ENCODE results near the gene CAVIN4. TPM values are rescaled to one million over a fixed set of nuclear protein-coding genes. Genes with fewer than 3 reads are reported as not detected.

CAVIN4 gene
- total RNA-seq, 1 experiment from 2014 or later: 7.1 TPM

GRCh38 chr9:100534401-100534800 lies 43.5 kb upstream of the CAVIN4 start:
- TF ChIP-seq ZNF317 (CRISPR knock-in tag; IDR thresholded peaks at IDR 0.05; ENCODE audit: borderline replicate concordance, low read depth) (no peak), PREB (CRISPR knock-in tag; IDR thresholded peaks at IDR 0.05; ENCODE audit: borderline replicate concordance) (no peak), HMGA2 (CRISPR knock-in tag; IDR thresholded peaks at IDR 0.05) (no peak), NR3C1 (CRISPR knock-in tag; conservative IDR thresholded peaks at IDR 0.05; ENCODE audit: low read depth) (no peak), ZMAT4 (CRISPR knock-in tag; IDR thresholded peaks at IDR 0.05) (no peak), OVOL2 (CRISPR knock-in tag; IDR thresholded peaks at IDR 0.05; ENCODE audit: borderline replicate concordance) (no peak), ZBTB43 (CRISPR knock-in tag; IDR thresholded peaks at IDR 0.05) (no peak), E2F4 (CRISPR knock-in tag; IDR thresholded peaks at IDR 0.05; ENCODE audit: borderline replicate concordance, low read depth) (no peak), KAT7 (CRISPR knock-in tag; IDR thresholded peaks at IDR 0.05; ENCODE audit: borderline replicate concordance) (no peak), MYBL2 (CRISPR knock-in tag; IDR thresholded peaks at IDR 0.05) (no peak), FOXP1 (CRISPR knock-in tag; IDR thresholded peaks at IDR 0.05; ENCODE audit: borderline replicate concordance) (no peak), RORB (CRISPR knock-in tag; IDR thresholded peaks at IDR 0.05) (no peak), TEAD4 (CRISPR knock-in tag; IDR thresholded peaks at IDR 0.05) (no peak), ETV6 (CRISPR knock-in tag; IDR thresholded peaks at IDR 0.05) (no peak), ZNF512 (CRISPR knock-in tag; IDR thresholded peaks at IDR 0.05; ENCODE audit: borderline replicate concordance) (no peak), ZNF416 (CRISPR knock-in tag; IDR thresholded peaks at IDR 0.05) (no peak)
- TF ChIP-seq, protein P1, sequence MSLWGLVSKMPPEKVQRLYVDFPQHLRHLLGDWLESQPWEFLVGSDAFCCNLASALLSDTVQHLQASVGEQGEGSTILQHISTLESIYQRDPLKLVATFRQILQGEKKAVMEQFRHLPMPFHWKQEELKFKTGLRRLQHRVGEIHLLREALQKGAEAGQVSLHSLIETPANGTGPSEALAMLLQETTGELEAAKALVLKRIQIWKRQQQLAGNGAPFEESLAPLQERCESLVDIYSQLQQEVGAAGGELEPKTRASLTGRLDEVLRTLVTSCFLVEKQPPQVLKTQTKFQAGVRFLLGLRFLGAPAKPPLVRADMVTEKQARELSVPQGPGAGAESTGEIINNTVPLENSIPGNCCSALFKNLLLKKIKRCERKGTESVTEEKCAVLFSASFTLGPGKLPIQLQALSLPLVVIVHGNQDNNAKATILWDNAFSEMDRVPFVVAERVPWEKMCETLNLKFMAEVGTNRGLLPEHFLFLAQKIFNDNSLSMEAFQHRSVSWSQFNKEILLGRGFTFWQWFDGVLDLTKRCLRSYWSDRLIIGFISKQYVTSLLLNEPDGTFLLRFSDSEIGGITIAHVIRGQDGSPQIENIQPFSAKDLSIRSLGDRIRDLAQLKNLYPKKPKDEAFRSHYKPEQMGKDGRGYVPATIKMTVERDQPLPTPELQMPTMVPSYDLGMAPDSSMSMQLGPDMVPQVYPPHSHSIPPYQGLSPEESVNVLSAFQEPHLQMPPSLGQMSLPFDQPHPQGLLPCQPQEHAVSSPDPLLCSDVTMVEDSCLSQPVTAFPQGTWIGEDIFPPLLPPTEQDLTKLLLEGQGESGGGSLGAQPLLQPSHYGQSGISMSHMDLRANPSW (CRISPR knock-in tag; conservative IDR thresholded peaks at IDR 0.05; ENCODE audit: low read depth): no peak
- TF ChIP-seq, protein P2, sequence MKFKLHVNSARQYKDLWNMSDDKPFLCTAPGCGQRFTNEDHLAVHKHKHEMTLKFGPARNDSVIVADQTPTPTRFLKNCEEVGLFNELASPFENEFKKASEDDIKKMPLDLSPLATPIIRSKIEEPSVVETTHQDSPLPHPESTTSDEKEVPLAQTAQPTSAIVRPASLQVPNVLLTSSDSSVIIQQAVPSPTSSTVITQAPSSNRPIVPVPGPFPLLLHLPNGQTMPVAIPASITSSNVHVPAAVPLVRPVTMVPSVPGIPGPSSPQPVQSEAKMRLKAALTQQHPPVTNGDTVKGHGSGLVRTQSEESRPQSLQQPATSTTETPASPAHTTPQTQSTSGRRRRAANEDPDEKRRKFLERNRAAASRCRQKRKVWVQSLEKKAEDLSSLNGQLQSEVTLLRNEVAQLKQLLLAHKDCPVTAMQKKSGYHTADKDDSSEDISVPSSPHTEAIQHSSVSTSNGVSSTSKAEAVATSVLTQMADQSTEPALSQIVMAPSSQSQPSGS (CRISPR knock-in tag; IDR thresholded peaks at IDR 0.05; ENCODE audit: borderline replicate concordance, low read depth): no peak
- TF ChIP-seq, protein P3, sequence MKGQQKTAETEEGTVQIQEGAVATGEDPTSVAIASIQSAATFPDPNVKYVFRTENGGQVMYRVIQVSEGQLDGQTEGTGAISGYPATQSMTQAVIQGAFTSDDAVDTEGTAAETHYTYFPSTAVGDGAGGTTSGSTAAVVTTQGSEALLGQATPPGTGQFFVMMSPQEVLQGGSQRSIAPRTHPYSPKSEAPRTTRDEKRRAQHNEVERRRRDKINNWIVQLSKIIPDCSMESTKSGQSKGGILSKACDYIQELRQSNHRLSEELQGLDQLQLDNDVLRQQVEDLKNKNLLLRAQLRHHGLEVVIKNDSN (CRISPR knock-in tag; IDR thresholded peaks at IDR 0.05): no peak
- TF ChIP-seq, protein P4, sequence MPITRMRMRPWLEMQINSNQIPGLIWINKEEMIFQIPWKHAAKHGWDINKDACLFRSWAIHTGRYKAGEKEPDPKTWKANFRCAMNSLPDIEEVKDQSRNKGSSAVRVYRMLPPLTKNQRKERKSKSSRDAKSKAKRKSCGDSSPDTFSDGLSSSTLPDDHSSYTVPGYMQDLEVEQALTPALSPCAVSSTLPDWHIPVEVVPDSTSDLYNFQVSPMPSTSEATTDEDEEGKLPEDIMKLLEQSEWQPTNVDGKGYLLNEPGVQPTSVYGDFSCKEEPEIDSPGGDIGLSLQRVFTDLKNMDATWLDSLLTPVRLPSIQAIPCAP (CRISPR knock-in tag; IDR thresholded peaks at IDR 0.05): no peak
- ATAC-seq (no peak), DNase-seq (ENCODE audit: low spot score) (no peak)
- peaks cover 12% of the 10 kb centered on the region for H3K9me3 Mint-ChIP-seq
- no peaks in the 10 kb centered on the region for H3K27me3 Mint-ChIP-seq (ENCODE audit: low read depth)
- H3K36me3 Mint-ChIP-seq: peaks cover 32% of the 10 kb centered on the region
- H3K4me1 Mint-ChIP-seq: no peaks in the 10 kb centered on the region
- H3K27ac Mint-ChIP-seq: no peak overlapping the region
- ChIA-PET CTCF (no interaction called here), POLR2A (no interaction called here)
- no peak overlapping the region for H3K4me3 Mint-ChIP-seq
